ENCODE results near the gene RHBDL3.

DNA sequence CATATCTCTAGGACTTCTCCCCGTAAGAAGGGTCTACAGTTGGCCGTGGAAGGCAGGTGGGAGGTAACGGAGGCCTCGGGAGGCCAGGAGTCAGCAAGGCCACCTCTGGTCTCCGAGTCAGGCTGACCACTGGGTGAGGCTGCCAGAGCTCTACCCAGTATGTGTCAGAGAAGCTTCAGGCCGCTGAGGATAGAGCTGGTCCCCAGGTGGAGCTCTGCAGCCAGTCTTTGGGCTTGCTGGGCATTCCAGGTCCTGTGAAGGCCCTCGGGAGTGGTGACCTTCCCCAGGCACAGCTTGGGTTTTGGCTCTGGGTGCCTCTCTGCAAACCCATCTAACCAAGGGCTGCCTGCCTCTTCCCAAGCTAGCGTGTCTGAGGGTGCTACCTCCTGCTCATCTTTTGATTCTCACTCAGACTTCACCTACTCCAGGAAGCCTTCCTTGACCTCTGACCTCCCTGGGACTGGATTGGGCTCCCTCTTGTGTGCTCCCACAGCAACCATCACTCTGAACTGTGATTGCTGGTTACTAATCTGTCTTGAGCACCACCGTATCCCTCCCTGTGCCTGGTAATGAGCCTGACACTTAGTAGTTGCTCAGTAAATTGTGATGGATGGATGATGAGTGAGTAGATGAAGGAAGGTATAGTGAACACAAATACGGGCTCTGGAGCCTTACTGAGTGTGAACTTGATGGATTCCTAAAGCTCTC is 22.3 kb downstream of the RHBDL3 start:
- no peak for TF ChIP-seq BHLHE40 (IDR thresholded peaks at IDR 0.05; ENCODE audit: low read depth, low read length)
- TF ChIP-seq RNF2 (IDR thresholded peaks at IDR 0.05; ENCODE audit: borderline replicate concordance, low read depth): no peak

Measured in A549 (cell line).